HAP-1 (cell line): ENCODE data around the gene INA.

ENCODE experiments used
- DNase-seq, 2 experiments: peaks; one replicate each; pipeline ENCODE4 v3.0.0-alpha.2; 2016 to 2020; ENCODE audit warnings: low spot score in 2 of 2
- H3K27me3 ChIP-seq: fragments of 250-450 bp; sonication (Bioruptor Pico); 2 replicates; pipeline ENCODE4 v1.5.1; 2020; ENCODE audit warnings: low read depth, mild to moderate bottlenecking, moderate library complexity
- H3K36me3 ChIP-seq: fragments of 250-450 bp; sonication (Bioruptor Pico); replicated peaks from 2 replicates; pipeline ENCODE4 v1.5.1; 2020; ENCODE audit warnings: mild to moderate bottlenecking
- H3K4me1 ChIP-seq: fragments of 250-450 bp; sonication (Bioruptor Pico); 2 replicates; pipeline ENCODE4 v1.5.1; 2020; ENCODE audit warnings: mild to moderate bottlenecking
- H3K4me3 ChIP-seq: fragments of 250-450 bp; sonication (Bioruptor Pico); 2 replicates; pipeline ENCODE4 v1.5.1; 2020; ENCODE audit warnings: mild to moderate bottlenecking, moderate library complexity
- H3K9me3 ChIP-seq: fragments of 250-450 bp; sonication (Bioruptor Pico); 2 replicates; pipeline ENCODE4 v1.5.1; 2020; ENCODE audit warnings: mild to moderate bottlenecking, moderate library complexity
- in situ Hi-C: fragments of 300-500 bp; cut with MboI; formaldehyde crosslinking; loops from 3 replicates; pipeline ENCODE4 v1.14.3; 2020; ENCODE audit warnings: low sequenced_read_pairs, inconsistent platforms, mixed read lengths

INA gene

GRCh38 chr10:103280506-103280905, 3.6 kb downstream of the INA start:
- in situ Hi-C loops: no loop called here
- no peak for DNase-seq
- no peaks in the 10 kb centered on the region for H3K36me3 ChIP-seq
- H3K4me3 ChIP-seq: no peak overlapping the region
- no peaks in the 10 kb centered on the region for H3K27me3 ChIP-seq
- peaks cover 3% of the 10 kb centered on the region; the same call in 1 of the 2 replicates for H3K4me1 ChIP-seq
- no peaks in the 10 kb centered on the region for H3K9me3 ChIP-seq

- in situ Hi-C loops: no loop called here
- DNase-seq: peak; percentile 41 to 79
- no peak overlapping the region for H3K4me3 ChIP-seq
Observed at GRCh38 chr10:103281753-103282152, 4.8 kb downstream of the INA start.

GRCh38 chr10:103282961-103283360, 6.0 kb downstream of the INA start:
- H3K9me3 ChIP-seq: no peaks in the 10 kb centered on the region
- no peak overlapping the region for H3K4me3 ChIP-seq
- in situ Hi-C loops: no loop called here
- H3K4me1 ChIP-seq: peaks cover 3% of the 10 kb centered on the region; the same call in 1 of the 2 replicates
- H3K27me3 ChIP-seq: no peaks in the 10 kb centered on the region
- no peak for DNase-seq
- no peaks in the 10 kb centered on the region for H3K36me3 ChIP-seq

More at GRCh38 chr10:103281753-103282152, 4.8 kb downstream of the INA start:
- H3K36me3 ChIP-seq: no peaks in the 10 kb centered on the region
- no peaks in the 10 kb centered on the region for H3K27me3 ChIP-seq
- H3K9me3 ChIP-seq: no peaks in the 10 kb centered on the region
- H3K4me1 ChIP-seq: peaks cover 3% of the 10 kb centered on the region; the same call in 1 of the 2 replicates

- H3K36me3 ChIP-seq: no peaks in the 10 kb centered on the region
- no peaks in the 10 kb centered on the region for H3K9me3 ChIP-seq
- peaks cover 3% of the 10 kb centered on the region; the same call in 1 of the 2 replicates for H3K4me1 ChIP-seq
- H3K27me3 ChIP-seq: no peaks in the 10 kb centered on the region
- in situ Hi-C loops: no loop called here
- H3K4me3 ChIP-seq: no peak overlapping the region
- no peak for DNase-seq
Observed at GRCh38 chr10:103284170-103284569, 7.2 kb downstream of the INA start.

- no peak overlapping the region for H3K4me3 ChIP-seq
- no peaks in the 10 kb centered on the region for H3K4me1 ChIP-seq
- H3K36me3 ChIP-seq: no peaks in the 10 kb centered on the region
- H3K27me3 ChIP-seq: no peaks in the 10 kb centered on the region
- in situ Hi-C loops: no loop called here
- H3K9me3 ChIP-seq: no peaks in the 10 kb centered on the region
- no peak for DNase-seq
Observed at GRCh38 chr10:103287992-103288391, 11.1 kb downstream of the INA start.

- Histone ChIP-seq H3K4me1 (no peaks in the 10 kb centered on the region), H3K4me3 (no peak overlapping the region), H3K9me3 (no peaks in the 10 kb centered on the region), H3K27me3 (no peaks in the 10 kb centered on the region), H3K36me3 (no peaks in the 10 kb centered on the region)
- in situ Hi-C loops: no loop called here
- DNase-seq: no peak
Observed at GRCh38 chr10:103291588-103291987, 14.7 kb downstream of the INA start.

- no peaks in the 10 kb centered on the region for H3K4me1 ChIP-seq
- no peak for DNase-seq
- in situ Hi-C loops: no loop called here
Observed at GRCh38 chr10:103295374-103296015, 18.6 kb downstream of the INA start.

GRCh38 chr10:103307594-103307993, 30.7 kb downstream of the INA start:
- Histone ChIP-seq H3K36me3 (peaks cover 49% of the 10 kb centered on the region), H3K9me3 (no peaks in the 10 kb centered on the region), H3K4me3 (no peak overlapping the region), H3K27me3 (no peaks in the 10 kb centered on the region), H3K4me1 (peaks cover 5% of the 10 kb centered on the region)
- DNase-seq: no peak
- in situ Hi-C loops: no loop called here

More at GRCh38 chr10:103295374-103296015, 18.6 kb downstream of the INA start:
- H3K36me3 ChIP-seq: no peaks in the 10 kb centered on the region
- no peaks in the 10 kb centered on the region for H3K9me3 ChIP-seq
- no peak overlapping the region for H3K4me3 ChIP-seq
- H3K27me3 ChIP-seq: no peaks in the 10 kb centered on the region

GRCh38 chr10:103310197-103310596, 33.3 kb downstream of the INA start:
- Histone ChIP-seq H3K27me3 (no peaks in the 10 kb centered on the region), H3K4me1 (peaks cover 5% of the 10 kb centered on the region), H3K36me3 (peaks cover 59% of the 10 kb centered on the region), H3K4me3 (no peak overlapping the region), H3K9me3 (no peaks in the 10 kb centered on the region)
- in situ Hi-C loops: no loop called here
- DNase-seq: peak in 1 of 2 experiments; percentile 20

- Histone ChIP-seq H3K4me1 (no peaks in the 10 kb centered on the region), H3K36me3 (peaks cover 53% of the 10 kb centered on the region), H3K9me3 (no peaks in the 10 kb centered on the region), H3K4me3 (no peak overlapping the region), H3K27me3 (no peaks in the 10 kb centered on the region)
- in situ Hi-C loops: no loop called here
- no peak for DNase-seq
Observed at GRCh38 chr10:103316087-103316486, 39.1 kb downstream of the INA start.

GRCh38 chr10:103327906-103328305, 51.0 kb downstream of the INA start:
- in situ Hi-C loops: no loop called here
- H3K36me3 ChIP-seq: peaks cover 78% of the 10 kb centered on the region

GRCh38 chr10:103333934-103334520, 57.1 kb downstream of the INA start:
- Histone ChIP-seq H3K4me3 (no peak overlapping the region), H3K36me3 (peaks cover 61% of the 10 kb centered on the region), H3K9me3 (no peaks in the 10 kb centered on the region), H3K4me1 (0 out of 2 replicates have a peak, but pooled peaks cover 3% of the 10 kb centered on the region), H3K27me3 (no peaks in the 10 kb centered on the region)
- in situ Hi-C loops: no loop called here
- DNase-seq: peak in 1 of 2 experiments; percentile 42

More at GRCh38 chr10:103327906-103328305, 51.0 kb downstream of the INA start:
- no peaks in the 10 kb centered on the region for H3K9me3 ChIP-seq
- no peaks in the 10 kb centered on the region for H3K4me1 ChIP-seq
- no peak overlapping the region for H3K4me3 ChIP-seq
- no peaks in the 10 kb centered on the region for H3K27me3 ChIP-seq
- DNase-seq: no peak

GRCh38 chr10:103334567-103334966, 57.6 kb downstream of the INA start:
- Histone ChIP-seq H3K9me3 (no peaks in the 10 kb centered on the region), H3K4me3 (no peak overlapping the region), H3K27me3 (no peaks in the 10 kb centered on the region), H3K36me3 (peaks cover 66% of the 10 kb centered on the region), H3K4me1 (0 out of 2 replicates have a peak, but pooled peaks cover 3% of the 10 kb centered on the region)
- DNase-seq: no peak
- in situ Hi-C loops: no loop called here

- 0 out of 2 replicates have a peak, but pooled peaks cover 3% of the 10 kb centered on the region for H3K4me1 ChIP-seq
- peaks cover 56% of the 10 kb centered on the region for H3K36me3 ChIP-seq
- in situ Hi-C loops: no loop called here
- no peaks in the 10 kb centered on the region for H3K27me3 ChIP-seq
- no peak for DNase-seq
- no peak overlapping the region for H3K4me3 ChIP-seq
- H3K9me3 ChIP-seq: no peaks in the 10 kb centered on the region
Observed at GRCh38 chr10:103336370-103336769, 59.4 kb downstream of the INA start.
